PFSK-1 (cell line): ENCODE results near the gene C1QTNF12.
A peak's percentile ranks its signal among the peaks of the same experiment; 100 is the strongest.

Experiments used
- FOXP2 ChIP-seq: optimal IDR thresholded peaks from 2 replicates; pipeline ENCODE3; 2011; ENCODE audit warnings: borderline replicate concordance, control low read depth, inconsistent platforms; ENCODE audit not compliant: insufficient read depth; ENCODE audit errors: extremely low read length, extremely low read depth
- POLR2AphosphoS5 ChIP-seq: IDR thresholded peaks from 2 replicates; pipeline ENCODE4 v1.6.1; 2012; ENCODE audit warnings: low read depth, mild to moderate bottlenecking, control low read depth, low read length, moderate library complexity
- REST ChIP-seq, 2 experiments: IDR thresholded peaks; 2 replicates each; pipeline versions ENCODE4 v1.6.1 to v1.8.0; 2011 to 2012; ENCODE audit warnings: low read depth in 2 of 2, low read length in 2 of 2, control low read depth in 1 of 2, inconsistent platforms in 1 of 2, mild to moderate bottlenecking in 1 of 2, moderate library complexity in 1 of 2; ENCODE audit not compliant: insufficient read depth in 1 of 2
- SIN3A ChIP-seq: IDR thresholded peaks from 2 replicates; pipeline ENCODE4 v1.6.1; 2012; ENCODE audit warnings: mild to moderate bottlenecking, low read length, moderate library complexity, borderline replicate concordance; ENCODE audit not compliant: insufficient read depth
- TAF1 ChIP-seq: IDR thresholded peaks from 2 replicates; pipeline ENCODE4 v1.6.1; 2012; ENCODE audit warnings: low read length, control low read depth, borderline replicate concordance; ENCODE audit not compliant: insufficient read depth

Gene C1QTNF12

GRCh38 chr1:1232796-1233566 lies 13.5 kb downstream of the C1QTNF12 start:
- TF ChIP-seq REST (IDR thresholded peaks at IDR 0.05; ENCODE audit: insufficient read depth in 1 of 2, low read depth in 2 of 2, low read length in 2 of 2) (no peak), SIN3A (no peak), POLR2AphosphoS5 (no peak), TAF1 (no peak), FOXP2 (no peak)

- TF ChIP-seq TAF1 (no peak), REST (IDR thresholded peaks at IDR 0.05; ENCODE audit: insufficient read depth in 1 of 2, low read depth in 2 of 2, low read length in 2 of 2) (no peak), FOXP2 (no peak), POLR2AphosphoS5 (no peak), SIN3A (no peak)
Observed at GRCh38 chr1:1232208-1232795, 14.2 kb downstream of the C1QTNF12 start, which contains the start of gene B3GALT6. Gene B3GALT6 (plus strand): TSS chr1:1232237. CDS start chr1:1232279, 42 bp downstream.

GRCh38 chr1:1231400-1232207 lies 14.9 kb downstream of the C1QTNF12 start, which contains the start of gene SDF4:
Gene SDF4 (minus strand): TSS chr1:1232001. CDS start chr1:1228772, 3,229 bp downstream.
- no peak for TF ChIP-seq REST (IDR thresholded peaks at IDR 0.05; ENCODE audit: insufficient read depth in 1 of 2, low read depth in 2 of 2, low read length in 2 of 2)
- TF ChIP-seq POLR2AphosphoS5, result peak; percentile 52; the same call in 1 of the 2 replicates
- peak; percentile 87 for TF ChIP-seq TAF1
- TF ChIP-seq SIN3A, result no peak
- TF ChIP-seq FOXP2, result peak; percentile 32

- TF ChIP-seq POLR2AphosphoS5 (no peak; the same call in 1 of the 2 replicates), REST (IDR thresholded peaks at IDR 0.05; ENCODE audit: insufficient read depth in 1 of 2, low read depth in 2 of 2, low read length in 2 of 2) (no peak), TAF1 (no peak), SIN3A (no peak), FOXP2 (no peak)
Observed at GRCh38 chr1:1230656-1231399, 15.7 kb downstream of the C1QTNF12 start.
